NCI-H1092 treated with DMSO at 0.1 percent for 48 hours (cell line): ENCODE data around the gene LHFPL3.
A peak's percentile ranks its signal among the peaks of the same experiment; 100 is the strongest.

Experiments
- DNase-seq: peaks from one replicate; lab custom pipeline; 2025; lab: John Stamatoyannopoulos, UW

The LHFPL3 gene

DNA sequence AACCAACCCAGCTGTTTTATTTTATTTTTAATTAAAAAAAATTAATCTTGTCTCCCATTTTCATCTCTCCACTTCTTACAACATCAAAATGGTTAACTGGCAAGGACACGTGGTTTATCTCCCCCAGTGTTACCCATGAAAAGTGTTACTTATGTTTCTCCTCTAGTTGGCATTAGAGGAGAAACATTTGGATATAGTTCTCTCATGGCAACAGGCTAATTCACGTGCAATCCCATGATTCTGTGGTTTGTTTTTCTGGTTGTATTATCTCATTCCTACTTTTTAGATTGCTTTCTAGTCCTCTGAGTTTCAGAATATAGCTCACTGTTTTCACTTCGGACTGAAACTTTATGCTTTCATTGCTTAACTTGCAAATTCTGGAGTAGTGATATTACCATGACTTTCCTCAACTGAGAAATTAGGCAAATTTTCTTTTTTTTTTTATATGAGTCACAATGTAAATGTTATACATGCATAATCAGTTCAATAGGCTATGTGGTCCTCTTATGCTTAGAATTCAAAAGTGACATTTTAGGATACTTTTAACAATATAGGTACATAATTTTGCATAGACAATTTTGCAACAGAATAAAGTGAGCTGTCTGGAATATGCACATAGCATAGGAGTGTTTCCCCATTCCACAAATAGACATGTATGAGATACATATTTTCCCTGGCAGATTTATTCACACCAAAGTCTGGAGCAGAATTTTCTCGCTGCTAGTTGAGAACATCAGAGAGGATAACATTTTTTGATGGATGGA lies 43.0 kb downstream of the LHFPL3 start:
- DNase-seq: no peak

DNA sequence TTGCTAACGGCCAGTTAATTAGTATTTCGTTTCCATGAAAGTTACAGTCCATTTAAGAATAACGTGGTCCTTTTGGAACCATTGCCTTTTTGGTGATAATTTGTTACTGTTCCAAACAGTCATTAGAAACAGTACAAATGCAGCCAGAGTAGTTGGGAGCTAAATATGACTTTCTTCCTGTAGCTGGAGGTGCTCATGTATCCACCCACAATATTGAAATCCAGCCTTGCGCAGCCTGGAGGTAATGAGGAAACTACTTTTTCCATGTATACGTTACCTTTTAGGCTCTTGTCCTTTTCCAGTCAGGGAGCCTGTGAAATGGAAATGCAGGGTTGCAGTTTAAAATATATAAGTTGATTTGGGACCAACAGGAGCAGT lies 43.6 kb downstream of the LHFPL3 start:
- DNase-seq: no peak

DNA sequence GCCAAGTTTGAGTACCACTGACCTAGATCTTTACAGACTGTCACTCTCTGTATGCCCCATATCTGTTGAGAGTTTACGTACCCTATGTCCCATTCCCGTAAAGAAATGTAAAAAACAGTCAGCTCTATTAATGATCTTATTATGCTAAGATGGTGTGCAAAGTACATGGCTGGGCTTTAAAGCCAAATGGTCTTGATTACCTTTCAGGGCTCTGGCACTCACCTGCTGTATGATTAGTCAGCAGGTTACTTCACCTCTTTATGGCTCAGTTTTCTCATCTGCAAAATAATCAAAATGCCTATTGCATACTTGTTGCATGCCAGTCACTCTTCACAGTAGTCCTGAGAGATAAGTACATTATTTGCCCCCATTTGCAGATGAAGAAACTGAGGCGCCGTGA lies 54.2 kb downstream of the LHFPL3 start:
- no peak for DNase-seq

DNA sequence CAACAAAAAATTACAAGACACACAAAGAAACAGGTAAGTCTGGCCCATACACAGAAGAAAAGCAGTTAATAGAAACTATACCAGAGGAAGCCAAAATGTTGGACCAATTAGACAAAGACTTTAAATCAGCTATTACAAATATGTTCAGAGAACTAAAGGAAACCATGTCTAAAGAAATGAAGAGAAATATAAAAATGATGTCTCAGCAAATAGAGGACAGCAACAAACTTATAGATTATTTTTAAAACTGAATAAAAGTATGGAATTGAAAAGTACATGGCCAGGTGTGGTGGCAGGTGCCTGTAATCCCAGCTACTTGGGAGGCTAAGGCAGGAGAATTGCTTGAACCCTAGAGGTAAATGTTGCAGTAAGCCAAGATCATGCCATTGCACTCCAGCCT lies 58.5 kb downstream of the LHFPL3 start:
- no peak for DNase-seq

DNA sequence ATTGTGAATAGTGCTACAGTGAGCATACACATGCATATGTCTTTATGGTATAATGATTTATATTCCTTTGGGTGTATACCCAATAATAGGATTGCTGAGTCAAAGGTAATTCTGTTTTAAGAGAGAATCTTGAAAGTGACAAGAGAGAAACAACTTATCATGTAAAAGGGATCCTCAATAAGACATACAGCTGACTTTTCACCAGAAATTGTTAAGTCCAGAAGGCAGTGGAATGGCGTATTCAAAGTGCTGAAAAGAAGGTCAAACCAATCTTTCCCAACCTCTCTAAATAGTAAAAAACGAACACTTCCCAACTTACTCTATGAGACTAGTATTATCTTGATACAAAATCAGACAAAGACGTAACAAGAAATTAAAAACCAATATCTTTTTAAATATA lies 59.8 kb downstream of the LHFPL3 start:
- no peak for DNase-seq

DNA sequence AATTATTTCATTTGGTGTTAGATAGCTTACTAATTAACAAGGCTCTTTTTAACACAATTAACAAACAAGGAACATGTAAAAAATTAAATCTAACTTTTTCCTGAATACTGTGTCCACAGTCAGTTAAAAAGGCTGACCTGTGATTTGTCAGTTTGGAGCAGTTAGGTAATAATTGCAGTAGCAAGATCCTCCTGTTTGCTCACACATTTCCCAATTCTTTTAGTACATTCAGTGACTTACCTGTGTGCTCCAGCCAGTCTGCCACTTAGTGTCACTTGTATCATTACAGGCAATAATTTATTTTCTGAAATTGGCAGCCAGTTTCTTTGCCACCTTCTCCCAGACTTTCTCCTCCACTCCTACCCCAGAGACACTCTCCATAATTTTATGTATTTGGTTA lies 66.8 kb downstream of the LHFPL3 start:
- DNase-seq: no peak

DNA sequence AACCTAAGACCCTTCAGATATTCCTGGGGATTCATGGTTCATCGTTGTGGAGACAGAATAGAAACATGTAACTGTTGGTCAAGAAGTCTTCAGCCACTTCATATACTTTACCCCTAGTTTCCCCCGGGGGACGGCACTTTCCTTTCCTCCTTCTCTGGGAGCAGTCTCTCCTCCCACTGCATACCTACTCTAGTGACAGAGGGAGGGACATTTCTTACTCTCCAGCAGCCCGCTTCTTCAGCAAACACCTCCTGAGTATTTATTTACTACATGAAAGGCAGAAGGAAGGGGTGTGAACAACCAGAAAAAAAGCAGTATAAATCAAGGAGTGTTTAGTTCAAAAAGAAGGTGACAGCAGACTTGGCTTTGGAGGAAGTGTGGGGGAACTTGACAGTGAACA lies 69.0 kb downstream of the LHFPL3 start:
- no peak for DNase-seq

DNA sequence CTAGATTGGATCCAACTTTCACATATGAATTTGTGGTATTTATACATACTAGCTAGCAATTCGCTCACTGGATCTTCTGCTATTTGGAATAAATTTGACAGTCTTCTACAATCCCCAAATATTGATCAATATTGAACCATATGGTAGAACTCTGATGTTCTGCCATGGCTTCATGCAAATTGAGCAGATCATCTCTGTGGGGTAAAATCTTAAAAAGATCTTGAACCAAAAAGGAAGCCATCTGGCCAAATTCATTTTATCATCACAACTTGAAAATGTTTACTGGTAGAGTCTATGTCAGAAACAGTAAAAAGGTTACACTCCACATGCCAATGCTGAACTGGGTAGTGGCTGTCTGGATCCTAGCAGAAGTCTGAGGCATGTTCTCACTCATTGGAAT lies 80.0 kb downstream of the LHFPL3 start:
- DNase-seq: no peak

DNA sequence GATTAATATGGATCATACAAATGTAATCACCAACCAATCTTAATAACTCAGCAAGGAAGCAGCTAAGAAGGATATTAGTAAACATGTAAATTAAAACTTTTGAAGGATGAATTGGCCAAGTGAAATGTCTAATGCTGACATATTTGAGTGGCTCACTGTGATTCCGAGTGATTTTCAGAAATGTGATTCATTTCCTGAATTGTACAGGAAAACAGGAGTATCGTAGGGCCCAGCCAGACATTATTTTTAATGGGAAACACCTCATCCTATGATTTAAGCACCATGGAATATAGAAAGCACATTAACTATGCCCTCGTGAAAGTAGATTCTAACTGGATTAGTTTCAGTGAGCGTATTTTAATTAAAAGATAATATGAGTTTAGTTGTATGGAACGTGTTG lies 82.3 kb downstream of the LHFPL3 start:
- DNase-seq: no peak

DNA sequence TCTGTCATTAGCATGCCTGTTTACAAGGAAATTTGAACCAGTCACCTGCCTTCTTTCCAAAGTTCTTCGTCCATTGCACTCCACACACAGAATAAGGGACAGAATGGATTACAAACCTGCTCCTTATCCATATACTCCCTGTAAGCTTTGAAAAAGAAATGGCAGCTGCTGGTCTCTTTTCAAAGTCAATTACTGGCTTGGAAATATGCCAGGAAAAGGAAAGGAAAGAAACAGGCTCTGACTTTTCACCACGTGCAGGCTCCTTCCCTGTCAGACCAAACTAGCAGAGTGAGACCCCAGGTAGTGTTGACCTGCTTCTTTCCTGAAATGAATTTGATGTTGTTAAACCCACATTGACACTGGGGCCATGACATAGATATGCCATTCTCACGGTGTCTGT lies 84.5 kb downstream of the LHFPL3 start:
- peak; percentile 57 for DNase-seq

DNA sequence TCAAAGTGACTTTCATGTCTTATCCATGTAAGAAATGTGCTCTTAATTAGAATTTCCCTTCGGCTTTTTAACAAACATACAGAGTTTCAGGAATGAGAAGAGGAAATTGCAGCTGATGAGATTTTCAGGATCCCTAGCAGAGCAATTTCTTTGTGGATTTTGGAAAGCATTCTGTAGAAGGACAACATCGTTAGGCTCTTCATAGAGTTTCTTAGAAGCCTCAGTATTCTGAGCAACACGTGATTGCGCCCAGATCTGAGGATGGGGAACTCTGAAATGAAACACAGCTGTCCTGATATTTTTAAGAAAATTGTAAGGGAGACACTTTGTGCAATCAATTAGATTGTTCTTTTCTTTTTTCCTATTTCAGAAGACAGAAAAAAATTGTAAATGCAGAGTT lies 85.8 kb downstream of the LHFPL3 start:
- no peak for DNase-seq

DNA sequence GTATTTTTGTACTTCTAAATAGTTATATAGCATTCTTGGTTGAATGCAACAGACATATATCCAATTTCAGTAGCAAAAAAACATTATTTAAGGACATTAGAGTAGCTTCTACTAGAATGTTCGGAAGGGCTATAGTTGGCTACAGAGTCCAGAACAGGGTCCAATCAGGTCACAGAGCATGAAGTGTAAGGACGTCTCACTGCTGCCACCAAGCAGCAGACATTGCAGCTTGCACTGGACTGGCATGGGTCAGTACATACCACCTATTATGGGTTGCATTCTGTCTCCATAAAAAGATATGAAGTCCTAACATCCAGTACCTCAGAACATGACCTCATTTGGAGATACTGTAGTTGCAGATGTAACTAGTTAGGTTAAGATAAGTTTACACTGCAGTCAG lies 87.3 kb downstream of the LHFPL3 start:
- no peak for DNase-seq

DNA sequence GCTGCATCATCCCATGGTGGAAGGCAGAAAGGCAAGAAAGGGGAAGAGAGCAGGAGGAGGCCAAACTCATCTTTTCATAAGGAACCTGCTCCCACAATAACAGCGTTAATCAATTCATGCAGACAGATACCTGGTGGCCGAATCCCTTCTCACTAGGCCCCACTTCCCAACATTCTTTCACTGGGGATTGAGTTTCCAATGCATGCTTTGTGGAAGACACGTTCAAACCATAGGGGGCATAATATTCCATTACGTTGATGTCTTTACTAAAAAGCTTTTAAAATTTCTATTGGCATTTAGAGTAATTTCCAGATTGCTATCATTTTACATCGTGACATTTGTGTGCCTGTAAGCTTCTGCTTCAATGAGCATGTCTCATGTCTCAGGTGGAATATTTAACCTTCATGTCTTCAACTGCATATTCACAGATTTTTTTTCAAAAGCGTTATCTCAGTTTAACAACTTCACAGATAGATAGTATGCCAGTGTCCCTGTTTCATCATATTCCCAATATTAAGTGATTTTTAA lies 88.5 kb downstream of the LHFPL3 start:
- DNase-seq: no peak

DNA sequence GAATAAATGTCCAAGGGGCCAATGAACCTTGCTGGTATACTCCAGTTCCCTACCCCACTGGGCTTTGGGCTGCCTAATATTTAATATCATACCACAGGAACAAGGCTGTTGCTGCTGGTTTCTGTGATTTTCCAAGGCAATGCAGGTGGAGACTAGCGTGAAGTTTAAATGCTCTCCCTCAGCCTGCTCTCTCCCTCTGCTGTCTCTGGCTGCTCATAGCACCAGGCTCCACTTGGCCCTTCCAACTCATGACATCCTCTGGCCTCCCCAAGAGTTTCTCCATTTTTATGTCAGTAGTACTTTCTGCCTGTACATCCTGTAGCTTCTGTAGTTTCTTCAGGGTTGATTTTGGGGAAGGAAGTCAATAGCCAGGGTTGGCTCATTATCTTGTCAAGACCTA lies 103.5 kb downstream of the LHFPL3 start:
- DNase-seq: no peak

DNA sequence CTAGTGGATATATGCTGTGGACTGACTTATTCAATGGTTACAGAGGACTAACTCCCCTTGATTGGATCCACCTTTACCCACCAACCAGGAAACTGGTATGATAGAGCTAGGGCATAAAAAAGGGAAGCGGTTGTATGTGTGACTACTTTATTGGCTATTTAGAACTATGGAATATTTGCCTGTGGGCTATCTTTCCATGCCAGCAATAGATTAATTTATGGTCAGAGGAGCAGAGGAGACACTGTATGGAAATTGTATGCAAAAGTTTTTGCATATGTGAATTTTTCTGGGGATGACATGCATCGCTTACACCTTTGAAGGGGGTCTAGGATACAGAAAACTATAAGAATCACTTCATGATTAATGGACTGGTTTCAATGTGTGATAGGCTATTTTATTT lies 105.7 kb downstream of the LHFPL3 start:
- no peak for DNase-seq

DNA sequence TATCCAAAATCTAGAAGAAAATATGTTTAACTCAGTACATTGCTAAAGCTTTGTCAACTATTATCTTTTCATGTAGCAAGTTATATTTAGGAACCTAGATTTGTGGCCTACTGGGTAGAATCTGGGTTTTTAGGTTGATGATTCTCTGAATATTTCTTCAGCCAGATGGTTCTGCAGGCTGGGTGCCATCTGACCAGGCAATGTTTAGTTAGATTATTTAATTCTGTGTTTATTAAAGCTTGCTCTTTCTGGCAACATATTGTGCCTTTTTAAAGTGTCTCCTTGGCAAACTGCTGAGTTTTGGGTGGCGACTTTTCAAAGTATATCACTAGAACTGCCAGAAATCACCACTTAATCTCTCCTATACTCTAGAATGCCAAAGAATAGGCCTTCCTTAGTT lies 114.1 kb downstream of the LHFPL3 start:
- DNase-seq: no peak

DNA sequence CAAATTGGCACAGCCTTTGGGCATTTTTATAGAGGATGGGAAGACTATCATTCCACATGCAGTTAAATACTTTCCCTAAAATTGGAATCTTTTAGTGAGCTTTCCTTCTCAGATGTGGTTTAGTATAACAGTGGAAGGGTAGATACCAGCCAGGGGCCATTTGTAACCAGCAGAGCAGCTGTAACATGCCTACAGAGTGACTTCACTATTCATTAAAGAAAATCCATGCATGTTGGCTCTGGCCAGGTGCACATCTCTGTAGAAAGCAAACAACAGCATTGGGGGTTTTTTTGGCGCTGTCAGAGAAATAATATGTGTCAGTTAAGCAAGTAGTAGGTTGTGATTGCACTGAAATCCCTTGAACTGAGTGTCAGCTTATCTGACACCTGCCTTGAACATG lies 115.6 kb downstream of the LHFPL3 start:
- no peak for DNase-seq

DNA sequence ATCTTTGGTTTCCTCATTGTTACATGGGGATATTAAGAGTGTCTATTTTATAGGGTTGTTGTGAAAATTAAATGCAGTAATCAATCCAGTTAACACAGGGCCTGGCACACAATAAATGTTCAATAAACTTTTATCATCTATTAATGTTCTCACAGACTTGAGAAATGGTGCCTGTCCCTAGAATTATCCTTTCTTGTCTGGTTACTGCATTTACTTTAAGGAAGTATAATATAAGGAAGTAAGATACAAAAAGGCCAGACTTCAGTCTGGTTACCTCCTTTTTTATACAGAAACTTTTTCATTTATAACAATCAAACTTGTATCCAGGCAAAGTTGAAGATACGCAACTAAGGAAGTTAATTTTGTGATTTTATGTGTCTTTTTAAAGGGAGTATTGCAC lies 117.0 kb downstream of the LHFPL3 start:
- no peak for DNase-seq

DNA sequence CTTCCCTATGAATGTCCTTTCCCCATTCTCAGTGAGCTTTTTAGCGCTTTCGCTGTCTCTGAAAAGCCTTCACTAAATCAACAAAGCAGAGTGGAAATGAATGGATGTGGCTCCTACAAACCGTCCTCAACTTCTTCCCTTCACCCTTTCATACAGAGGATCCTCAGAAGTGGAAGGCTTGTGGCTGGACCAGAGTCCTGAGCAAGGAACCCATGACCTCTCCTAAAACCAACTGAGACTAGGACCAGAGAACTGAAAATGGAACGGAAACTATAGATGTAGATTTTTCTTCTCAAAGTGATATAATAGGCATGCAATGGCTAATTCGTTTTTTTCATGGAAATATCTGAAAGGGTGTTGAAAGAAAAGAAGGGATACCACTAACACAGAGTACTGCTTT lies 122.5 kb downstream of the LHFPL3 start:
- no peak for DNase-seq

DNA sequence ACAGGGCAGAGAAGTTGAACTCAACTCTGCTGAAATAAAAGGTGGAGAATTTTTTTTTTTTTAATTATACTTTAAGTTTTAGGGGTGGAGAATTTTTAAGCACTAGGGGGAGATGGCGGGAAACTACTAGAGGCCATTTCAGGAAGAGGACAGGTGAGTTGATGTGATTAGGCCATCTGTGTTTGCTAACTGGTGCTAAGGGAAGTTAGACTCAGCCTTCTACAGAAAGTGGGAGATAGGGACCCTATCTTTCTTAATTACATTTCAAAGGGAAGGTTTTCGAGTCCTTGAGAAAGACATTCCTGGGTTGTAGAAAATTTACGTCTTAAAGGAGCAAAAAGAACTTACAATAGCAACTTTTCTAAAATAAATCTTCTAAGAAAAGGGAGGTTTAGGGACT lies 124.8 kb downstream of the LHFPL3 start:
- no peak for DNase-seq

DNA sequence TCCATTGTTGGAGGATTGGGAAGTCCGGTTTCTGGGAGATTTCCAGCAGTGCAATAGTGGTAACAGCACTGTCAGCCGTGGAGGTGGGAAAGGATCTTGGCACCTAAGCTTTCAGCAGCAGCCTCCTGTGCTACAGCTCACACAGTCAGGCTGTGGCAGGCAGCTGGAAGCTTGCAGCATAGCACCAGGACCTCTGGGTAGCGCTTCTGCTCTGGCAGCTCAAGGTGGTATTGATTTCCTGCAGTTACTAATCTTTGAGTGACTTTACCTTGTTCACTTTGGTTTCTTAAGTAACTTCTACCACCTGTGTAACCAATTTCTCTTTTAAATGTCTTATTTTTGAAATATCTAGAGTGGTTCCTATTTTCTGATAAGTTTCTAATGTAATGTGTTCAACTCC lies 130.5 kb downstream of the LHFPL3 start:
- no peak for DNase-seq

DNA sequence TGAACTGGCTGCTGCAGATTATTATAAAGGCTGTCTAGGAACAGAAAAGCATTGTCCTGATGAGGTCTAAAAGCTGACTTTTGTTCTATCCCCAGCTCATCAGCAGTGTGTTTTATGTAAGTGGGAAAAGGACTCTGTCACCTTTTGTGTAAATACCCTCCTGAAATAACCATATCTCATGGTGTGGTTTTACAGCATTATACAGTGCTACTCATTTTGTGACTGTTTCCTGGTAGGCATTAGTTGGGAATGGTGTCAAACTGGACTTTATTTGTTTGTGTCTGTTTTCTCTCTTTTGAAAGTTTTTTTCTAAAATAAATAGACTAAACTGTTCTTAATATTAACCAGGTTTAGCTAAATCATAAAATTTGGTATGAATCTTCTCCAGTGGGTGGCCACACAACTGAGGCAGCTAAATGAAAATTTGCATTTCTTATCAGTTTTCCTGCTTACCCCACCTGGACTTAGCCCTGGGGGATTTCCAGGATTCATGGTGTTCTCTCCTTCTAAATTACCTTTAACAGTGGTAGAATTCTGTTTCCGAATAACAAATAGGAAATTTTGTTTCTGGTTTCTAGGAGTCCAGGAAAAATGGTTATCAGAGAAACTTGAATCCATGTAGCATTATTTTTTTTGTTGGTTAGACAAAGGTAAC lies 140.9 kb downstream of the LHFPL3 start:
- DNase-seq: no peak

DNA sequence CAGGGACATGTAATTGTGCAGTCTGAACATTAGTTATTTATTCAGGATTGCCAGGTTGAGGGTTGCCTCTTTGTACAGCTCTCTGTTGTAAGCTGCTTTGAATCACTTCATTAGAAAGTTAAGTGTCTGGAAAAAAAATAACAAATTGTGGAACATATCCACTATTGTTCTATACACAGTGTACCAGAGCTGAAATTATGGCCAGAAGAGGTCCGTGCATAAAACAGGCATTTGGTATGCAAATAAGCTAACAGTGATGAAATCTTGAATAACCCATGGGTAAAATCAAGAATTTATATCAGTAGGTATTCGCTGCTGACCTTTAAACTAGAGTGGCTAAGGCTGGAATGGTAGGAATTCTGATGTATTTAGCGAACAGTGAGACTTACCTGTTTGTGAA lies 152.1 kb downstream of the LHFPL3 start:
- no peak for DNase-seq
